RWPE2 (cell line): Measurements from ENCODE around the gene PRMT2.

Experiments
- ATAC-seq: fragments of 200-7000 bp; cut with Tn5 transposase; 3 replicates; pipeline ENCODE4 v1.9.1; 2021; ENCODE audit warnings: low read depth
- DNase-seq: peaks from one replicate; pipeline ENCODE4 v3.0.0-alpha.2; 2020; ENCODE audit warnings: low spot score
- H3K27ac ChIP-seq: fragments of 450-650 bp; 2 replicates; pipeline ENCODE4 v1.5.1; 2017; ENCODE audit warnings: mild to moderate bottlenecking; ENCODE audit not compliant: poor library complexity, severe bottlenecking
- H3K27me3 ChIP-seq: fragments of 250-450 bp; sonication (Bioruptor Pico); 2 replicates; pipeline ENCODE4 v1.5.1; 2021; ENCODE audit warnings: mild to moderate bottlenecking, moderate library complexity; ENCODE audit not compliant: insufficient read depth, poor library complexity, severe bottlenecking
- H3K36me3 ChIP-seq: fragments of 250-450 bp; sonication (Bioruptor Pico); 2 replicates; pipeline ENCODE4 v1.5.1; 2020; ENCODE audit warnings: low read depth, mild to moderate bottlenecking, moderate library complexity
- H3K4me1 ChIP-seq: fragments of 250-450 bp; sonication (Bioruptor Pico); 2 replicates; pipeline ENCODE4 v1.5.1; 2021; ENCODE audit warnings: mild to moderate bottlenecking, moderate library complexity; ENCODE audit not compliant: insufficient read depth, poor library complexity, severe bottlenecking
- H3K4me3 ChIP-seq: fragments of 250-450 bp; sonication (Bioruptor Pico); 2 replicates; pipeline ENCODE4 v1.5.1; 2021; ENCODE audit warnings: mild to moderate bottlenecking, moderate library complexity; ENCODE audit not compliant: severe bottlenecking
- H3K9me3 ChIP-seq: fragments of 250-450 bp; sonication (Bioruptor Pico); 2 replicates; pipeline ENCODE4 v1.5.1; 2021; ENCODE audit warnings: mild to moderate bottlenecking, moderate library complexity; ENCODE audit not compliant: severe bottlenecking
- TF ChIP-seq, protein P1 (sequence below): fragments of 450-650 bp; IDR thresholded peaks from one replicate; pipeline ENCODE4 v1.5.1; 2017; ENCODE audit warnings: mild to moderate bottlenecking, moderate library complexity; ENCODE audit not compliant: poor library complexity, severe bottlenecking

The PRMT2 gene

DNA sequence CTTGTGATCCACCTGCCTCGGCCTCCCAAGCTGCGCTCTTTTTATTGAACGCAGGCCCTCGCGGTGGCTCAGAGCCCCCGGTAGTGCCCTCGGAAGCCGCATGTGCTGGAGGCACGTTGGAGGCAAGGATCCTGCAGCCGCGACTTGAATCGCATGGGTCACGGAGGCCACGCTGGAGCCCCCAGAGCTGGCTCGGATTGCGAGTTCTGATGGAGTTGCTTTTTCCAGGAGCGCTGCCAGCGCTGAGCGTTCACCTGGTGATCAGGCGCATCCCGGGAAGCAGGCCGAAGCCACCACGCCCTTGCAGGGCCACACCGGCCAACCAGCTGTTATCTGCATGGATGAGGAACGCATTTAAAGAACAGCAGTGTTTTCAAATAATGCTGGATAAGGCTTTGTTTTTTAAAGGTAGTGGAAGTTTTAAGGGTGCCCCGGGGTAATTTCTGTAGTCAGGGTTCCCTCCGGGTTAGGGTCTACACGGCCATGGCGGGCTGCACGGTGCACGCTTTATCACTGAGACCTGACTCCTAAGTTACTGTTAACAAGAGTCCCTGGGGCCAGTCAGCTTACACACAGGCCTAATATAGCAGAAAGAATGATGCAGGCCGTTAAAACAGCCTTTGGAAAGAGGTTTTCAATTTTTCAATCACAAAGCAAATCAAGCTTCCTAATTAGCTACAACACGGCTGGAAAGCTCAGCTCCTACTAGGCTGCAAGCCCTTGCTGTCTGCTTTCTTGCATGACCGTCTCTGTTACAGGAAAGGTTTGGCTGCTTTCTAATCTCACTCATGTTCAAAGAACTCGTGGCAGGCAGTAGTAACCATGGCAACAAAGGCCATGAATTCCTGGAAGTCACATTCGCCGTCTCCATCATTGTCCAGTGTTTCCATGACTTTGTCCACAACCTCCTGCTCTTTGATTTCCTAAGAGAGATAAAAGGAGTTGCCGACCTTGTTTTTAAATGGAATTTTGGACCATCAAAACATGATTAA lies 36.6 kb upstream of the PRMT2 start:
- no peaks in the 10 kb centered on the region for H3K4me1 ChIP-seq
- no peaks in the 10 kb centered on the region for H3K36me3 ChIP-seq
- no peaks in the 10 kb centered on the region for H3K9me3 ChIP-seq
- DNase-seq = no peak
- TF ChIP-seq, protein P1, sequence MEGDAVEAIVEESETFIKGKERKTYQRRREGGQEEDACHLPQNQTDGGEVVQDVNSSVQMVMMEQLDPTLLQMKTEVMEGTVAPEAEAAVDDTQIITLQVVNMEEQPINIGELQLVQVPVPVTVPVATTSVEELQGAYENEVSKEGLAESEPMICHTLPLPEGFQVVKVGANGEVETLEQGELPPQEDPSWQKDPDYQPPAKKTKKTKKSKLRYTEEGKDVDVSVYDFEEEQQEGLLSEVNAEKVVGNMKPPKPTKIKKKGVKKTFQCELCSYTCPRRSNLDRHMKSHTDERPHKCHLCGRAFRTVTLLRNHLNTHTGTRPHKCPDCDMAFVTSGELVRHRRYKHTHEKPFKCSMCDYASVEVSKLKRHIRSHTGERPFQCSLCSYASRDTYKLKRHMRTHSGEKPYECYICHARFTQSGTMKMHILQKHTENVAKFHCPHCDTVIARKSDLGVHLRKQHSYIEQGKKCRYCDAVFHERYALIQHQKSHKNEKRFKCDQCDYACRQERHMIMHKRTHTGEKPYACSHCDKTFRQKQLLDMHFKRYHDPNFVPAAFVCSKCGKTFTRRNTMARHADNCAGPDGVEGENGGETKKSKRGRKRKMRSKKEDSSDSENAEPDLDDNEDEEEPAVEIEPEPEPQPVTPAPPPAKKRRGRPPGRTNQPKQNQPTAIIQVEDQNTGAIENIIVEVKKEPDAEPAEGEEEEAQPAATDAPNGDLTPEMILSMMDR = no peak
- ATAC-seq = no peak
- H3K27me3 ChIP-seq = no peaks in the 10 kb centered on the region
- H3K27ac ChIP-seq = no peak overlapping the region
- no peak overlapping the region for H3K4me3 ChIP-seq

DNA sequence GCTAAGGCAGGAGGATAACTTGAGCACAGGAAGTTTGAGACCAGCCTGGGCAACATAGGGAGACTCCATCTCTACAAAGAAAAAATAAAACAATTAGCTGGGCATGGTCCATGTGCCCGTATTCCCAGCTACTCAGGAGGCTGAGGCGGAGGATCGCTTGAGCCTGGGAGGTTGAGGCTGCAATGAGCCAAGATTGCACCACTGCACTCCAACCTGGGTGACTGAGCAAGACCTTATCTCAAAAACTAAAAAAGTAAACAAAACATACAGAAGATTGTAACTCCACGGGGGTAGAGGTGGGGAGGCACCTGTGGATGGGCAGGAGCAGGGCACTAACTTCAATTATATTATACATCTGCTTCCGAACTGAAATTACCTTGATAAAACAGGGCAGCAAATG lies 35.2 kb upstream of the PRMT2 start:
- Histone ChIP-seq H3K27me3 (no peaks in the 10 kb centered on the region), H3K36me3 (no peaks in the 10 kb centered on the region), H3K4me1 (no peaks in the 10 kb centered on the region), H3K4me3 (no peak overlapping the region), H3K27ac (no peak overlapping the region), H3K9me3 (no peaks in the 10 kb centered on the region)
- TF ChIP-seq, protein P1 = no peak
- DNase-seq = no peak
- no peak for ATAC-seq

DNA sequence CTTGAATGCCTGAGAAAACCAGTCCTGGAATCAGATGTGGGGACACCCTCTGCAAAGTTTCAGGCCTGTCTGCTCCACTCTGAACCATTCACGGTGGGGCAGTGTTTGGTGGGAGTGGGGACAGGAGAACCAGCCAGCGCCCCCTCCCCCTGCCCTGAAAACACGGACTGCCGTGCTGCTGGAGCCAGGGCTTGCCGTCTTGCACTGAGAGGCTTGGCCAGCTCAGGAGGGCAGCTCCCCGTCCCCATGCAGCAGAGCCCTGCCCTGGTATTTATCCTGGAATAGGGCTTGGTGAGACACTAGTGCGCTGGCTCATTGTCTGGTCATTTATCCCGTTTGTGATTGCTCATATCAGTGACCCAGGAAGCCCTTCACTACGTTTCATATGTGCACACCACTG lies 34.5 kb upstream of the PRMT2 start:
- no peaks in the 10 kb centered on the region for H3K27me3 ChIP-seq
- no peak for DNase-seq
- no peaks in the 10 kb centered on the region for H3K4me1 ChIP-seq
- H3K4me3 ChIP-seq = no peak overlapping the region
- ATAC-seq = no peak
- H3K9me3 ChIP-seq = no peaks in the 10 kb centered on the region
- no peak overlapping the region for H3K27ac ChIP-seq
- TF ChIP-seq, protein P1 = no peak
- H3K36me3 ChIP-seq = no peaks in the 10 kb centered on the region

DNA sequence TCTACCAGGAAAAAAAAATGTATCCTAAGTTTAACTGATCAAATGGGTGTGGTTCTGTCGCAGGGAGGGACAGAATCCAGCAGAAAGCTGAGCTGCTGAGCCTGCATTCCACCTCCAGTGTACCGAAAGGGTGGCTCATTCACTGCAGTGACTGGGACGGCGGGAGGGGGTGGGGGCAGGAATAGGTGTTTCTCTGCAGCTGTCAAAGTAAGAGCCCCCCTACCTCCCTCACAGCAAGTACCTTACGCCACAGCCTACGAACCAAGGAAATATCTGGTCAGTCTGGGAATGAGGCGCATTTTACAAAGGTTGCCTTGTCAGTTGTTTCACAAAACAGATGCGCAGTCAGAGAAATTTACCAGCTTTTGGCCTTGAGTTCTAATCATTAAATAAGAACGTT lies 32.2 kb upstream of the PRMT2 start:
- TF ChIP-seq, protein P1 = no peak
- H3K4me3 ChIP-seq = no peak overlapping the region
- no peaks in the 10 kb centered on the region for H3K9me3 ChIP-seq
- no peaks in the 10 kb centered on the region for H3K4me1 ChIP-seq
- H3K36me3 ChIP-seq = no peaks in the 10 kb centered on the region
- H3K27ac ChIP-seq = no peak overlapping the region
- DNase-seq (no peak), ATAC-seq (no peak)
- H3K27me3 ChIP-seq = no peaks in the 10 kb centered on the region
